IPS-15b (cell line): ENCODE measurements around the gene PRDM2.

ENCODE experiments used
- H3K27me3 ChIP-seq: one replicate; pipeline ENCODE4 v1.6.1; 2013; ENCODE audit warnings: low read length; ENCODE audit not compliant: control insufficient read depth, insufficient read depth
- H3K36me3 ChIP-seq: one replicate; pipeline ENCODE4 v1.6.1; 2013; ENCODE audit warnings: low read length; ENCODE audit not compliant: control insufficient read depth, insufficient read depth
- H3K4me1 ChIP-seq: one replicate; pipeline ENCODE4 v1.6.1; 2013; ENCODE audit warnings: mild to moderate bottlenecking, low read length; ENCODE audit not compliant: control insufficient read depth, insufficient read depth
- H3K4me3 ChIP-seq: one replicate; pipeline ENCODE4 v1.5.1; 2013; ENCODE audit warnings: low read depth, low read length
- H3K9ac ChIP-seq: one replicate; pipeline ENCODE4 v1.6.1; 2013; ENCODE audit warnings: low read depth, mild to moderate bottlenecking, low read length
- H3K9me3 ChIP-seq: one replicate; pipeline ENCODE4 v1.6.1; 2013; ENCODE audit warnings: mild to moderate bottlenecking, low read length; ENCODE audit not compliant: control insufficient read depth, insufficient read depth

The PRDM2 gene

GRCh38 chr1:13774121-13774520 is 74.1 kb downstream of the PRDM2 start:
- Histone ChIP-seq H3K9ac (no peak overlapping the region), H3K27me3 (no peaks in the 10 kb centered on the region), H3K4me3 (no peak overlapping the region), H3K4me1 (no peaks in the 10 kb centered on the region), H3K36me3 (no peaks in the 10 kb centered on the region), H3K9me3 (no peaks in the 10 kb centered on the region)

- Histone ChIP-seq H3K36me3 (peaks cover 3% of the 10 kb centered on the region), H3K4me1 (no peaks in the 10 kb centered on the region)
These were observed 75.5 kb downstream of the PRDM2 start for GRCh38 chr1:13775459-13775858.

GRCh38 chr1:13775916-13776315 is 75.9 kb downstream of the PRDM2 start:
- H3K4me3 ChIP-seq, result no peak overlapping the region
- H3K36me3 ChIP-seq, result peaks cover 3% of the 10 kb centered on the region
- H3K9ac ChIP-seq, result no peak overlapping the region
- no peaks in the 10 kb centered on the region for H3K27me3 ChIP-seq
- no peaks in the 10 kb centered on the region for H3K9me3 ChIP-seq
- H3K4me1 ChIP-seq, result no peaks in the 10 kb centered on the region

More at GRCh38 chr1:13775459-13775858, 75.5 kb downstream of the PRDM2 start:
- Histone ChIP-seq H3K4me3 (no peak overlapping the region), H3K9me3 (no peaks in the 10 kb centered on the region), H3K9ac (no peak overlapping the region), H3K27me3 (no peaks in the 10 kb centered on the region)

- Histone ChIP-seq H3K9ac (no peak overlapping the region), H3K27me3 (no peaks in the 10 kb centered on the region), H3K4me3 (no peak overlapping the region), H3K9me3 (no peaks in the 10 kb centered on the region), H3K36me3 (peaks cover 3% of the 10 kb centered on the region), H3K4me1 (no peaks in the 10 kb centered on the region)
These were observed 78.4 kb downstream of the PRDM2 start for GRCh38 chr1:13778431-13778830.

GRCh38 chr1:13779930-13780329 is 79.9 kb downstream of the PRDM2 start:
- Histone ChIP-seq H3K36me3 (peaks cover 3% of the 10 kb centered on the region), H3K27me3 (no peaks in the 10 kb centered on the region), H3K9ac (no peak overlapping the region), H3K4me1 (no peaks in the 10 kb centered on the region), H3K9me3 (no peaks in the 10 kb centered on the region), H3K4me3 (no peak overlapping the region)

GRCh38 chr1:13780780-13781179 is 80.8 kb downstream of the PRDM2 start:
- no peak overlapping the region for H3K9ac ChIP-seq
- H3K4me3 ChIP-seq, result no peak overlapping the region
- H3K36me3 ChIP-seq, result peaks cover 3% of the 10 kb centered on the region
- H3K4me1 ChIP-seq, result no peaks in the 10 kb centered on the region
- no peaks in the 10 kb centered on the region for H3K9me3 ChIP-seq
- no peaks in the 10 kb centered on the region for H3K27me3 ChIP-seq

GRCh38 chr1:13781228-13781627 is 81.2 kb downstream of the PRDM2 start:
- H3K4me3 ChIP-seq, result no peak overlapping the region
- H3K27me3 ChIP-seq, result no peaks in the 10 kb centered on the region
- H3K9me3 ChIP-seq, result no peaks in the 10 kb centered on the region
- peaks cover 3% of the 10 kb centered on the region for H3K36me3 ChIP-seq
- H3K9ac ChIP-seq, result no peak overlapping the region
- H3K4me1 ChIP-seq, result no peaks in the 10 kb centered on the region

- H3K9ac ChIP-seq, result no peak overlapping the region
- H3K27me3 ChIP-seq, result no peaks in the 10 kb centered on the region
- no peak overlapping the region for H3K4me3 ChIP-seq
- no peaks in the 10 kb centered on the region for H3K4me1 ChIP-seq
- no peaks in the 10 kb centered on the region for H3K9me3 ChIP-seq
- peaks cover 3% of the 10 kb centered on the region for H3K36me3 ChIP-seq
These were observed 82.1 kb downstream of the PRDM2 start for GRCh38 chr1:13781907-13782633.

GRCh38 chr1:13782634-13783360 is 82.8 kb downstream of the PRDM2 start:
- no peak overlapping the region for H3K4me3 ChIP-seq
- no peak overlapping the region for H3K9ac ChIP-seq
- no peaks in the 10 kb centered on the region for H3K4me1 ChIP-seq
- peaks cover 3% of the 10 kb centered on the region for H3K36me3 ChIP-seq
- no peaks in the 10 kb centered on the region for H3K27me3 ChIP-seq
- H3K9me3 ChIP-seq, result no peaks in the 10 kb centered on the region

GRCh38 chr1:13783551-13783950 is 83.6 kb downstream of the PRDM2 start:
- no peaks in the 10 kb centered on the region for H3K9me3 ChIP-seq
- H3K4me1 ChIP-seq, result no peaks in the 10 kb centered on the region
- H3K36me3 ChIP-seq, result peaks cover 3% of the 10 kb centered on the region
- no peaks in the 10 kb centered on the region for H3K27me3 ChIP-seq
- H3K9ac ChIP-seq, result no peak overlapping the region
- H3K4me3 ChIP-seq, result no peak overlapping the region

- Histone ChIP-seq H3K36me3 (peaks cover 3% of the 10 kb centered on the region), H3K9me3 (no peaks in the 10 kb centered on the region), H3K27me3 (no peaks in the 10 kb centered on the region), H3K4me1 (no peaks in the 10 kb centered on the region), H3K4me3 (no peak overlapping the region), H3K9ac (no peak overlapping the region)
These were observed 85.0 kb downstream of the PRDM2 start for GRCh38 chr1:13784971-13785370.

GRCh38 chr1:13786541-13786940 is 86.6 kb downstream of the PRDM2 start:
- Histone ChIP-seq H3K9me3 (no peaks in the 10 kb centered on the region), H3K36me3 (no peaks in the 10 kb centered on the region), H3K27me3 (no peaks in the 10 kb centered on the region), H3K9ac (no peak overlapping the region), H3K4me1 (no peaks in the 10 kb centered on the region), H3K4me3 (no peak overlapping the region)
